ENCODE results near the gene PLET1.
A peak's percentile ranks its signal among the peaks of the same experiment; 100 is the strongest.

Gene PLET1

DNA sequence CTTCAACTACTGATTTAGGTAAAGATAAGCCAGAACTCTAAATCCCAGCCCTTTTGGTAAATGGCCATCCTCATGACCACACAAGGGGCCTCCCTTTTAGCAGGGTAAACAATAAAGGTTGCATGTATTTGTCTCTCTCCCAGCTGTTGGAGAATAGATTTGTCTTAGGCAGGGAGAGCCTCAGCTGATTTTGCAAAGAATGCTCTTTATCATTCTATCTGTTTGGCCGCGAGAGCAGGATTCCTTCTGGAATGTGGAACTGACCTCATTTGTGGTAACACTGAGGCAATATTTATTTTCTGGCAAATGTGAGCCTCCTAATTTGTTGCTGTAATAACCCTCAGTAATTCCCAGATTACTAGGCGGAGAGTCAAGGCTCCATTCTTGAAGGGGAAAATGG lies 19.2 kb downstream of the PLET1 start:
- DNase-seq (ENCODE audit: low read depth in 2 of 2): peak in 1 of 2 experiments; percentile 54

DNA sequence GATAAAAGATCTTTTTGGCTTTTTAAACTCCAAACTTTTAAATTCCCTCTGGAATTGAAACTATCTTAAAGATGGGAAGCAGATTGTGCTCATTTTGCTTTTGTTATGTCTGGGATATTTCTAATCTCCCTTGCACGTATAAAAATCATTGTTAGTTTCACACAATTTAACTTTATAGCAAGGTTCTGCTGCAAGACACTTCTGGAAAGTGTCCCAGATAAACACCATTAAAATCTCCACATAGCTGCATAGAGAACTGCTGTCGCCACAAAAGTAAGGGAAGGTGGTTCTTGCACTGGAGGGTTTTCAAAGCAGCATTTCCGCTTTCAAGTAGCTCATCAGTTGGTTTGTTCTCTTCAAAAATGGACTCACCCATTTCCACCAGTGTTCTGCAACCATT lies 22.6 kb downstream of the PLET1 start:
- no peak for DNase-seq (ENCODE audit: low read depth in 2 of 2)

DNA sequence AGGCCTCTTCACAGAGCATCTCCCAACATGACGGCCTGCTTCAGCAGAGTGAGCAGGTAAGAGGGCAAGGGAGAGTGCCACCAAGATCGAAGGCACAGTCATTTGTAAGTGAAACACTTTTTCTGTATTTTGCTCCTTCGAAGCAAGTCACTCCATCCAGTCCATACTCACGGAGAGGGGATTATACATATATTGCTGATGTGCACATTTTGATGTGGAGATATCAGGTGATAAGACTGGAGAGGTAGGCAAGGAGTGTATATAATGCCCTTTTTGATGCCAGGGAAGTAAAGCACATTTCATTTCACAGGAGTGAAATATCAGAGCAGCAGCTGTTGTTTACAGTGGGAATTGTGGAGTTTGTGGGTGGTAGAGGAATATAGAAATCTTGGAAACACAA lies 23.2 kb downstream of the PLET1 start:
- no peak for DNase-seq (ENCODE audit: low read depth in 2 of 2)

DNA sequence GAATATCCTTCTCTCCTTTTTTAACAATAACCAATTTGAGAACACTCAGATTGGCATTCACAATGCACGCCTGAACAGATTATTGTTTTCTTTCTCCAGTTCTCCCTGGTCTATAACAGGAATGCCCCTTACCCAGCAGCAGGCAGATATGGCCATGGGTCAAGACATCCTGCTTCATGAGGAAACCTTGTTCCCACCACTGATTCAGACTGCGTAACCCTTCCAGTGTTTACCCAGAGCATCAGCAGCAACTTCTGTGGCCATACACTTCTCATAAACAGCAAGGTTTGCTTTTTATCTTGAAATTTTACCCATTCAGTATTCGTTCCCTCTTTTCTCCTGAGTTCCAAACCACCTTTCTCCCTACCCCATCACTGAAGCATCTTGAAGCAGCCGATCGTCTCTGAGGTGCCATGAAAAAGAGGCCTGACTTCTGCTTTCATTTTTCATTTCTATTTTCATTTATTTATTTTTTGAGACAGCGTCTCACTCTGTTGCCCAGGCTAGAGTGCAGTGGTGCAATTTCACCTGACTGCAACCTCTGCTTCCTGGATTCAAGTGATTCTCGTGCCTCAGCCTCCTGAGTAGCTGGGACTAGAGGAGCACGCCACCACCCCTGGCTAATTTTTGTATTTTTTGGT lies 24.8 kb downstream of the PLET1 start:
- DNase-seq (ENCODE audit: low read depth in 2 of 2): no peak

DNA sequence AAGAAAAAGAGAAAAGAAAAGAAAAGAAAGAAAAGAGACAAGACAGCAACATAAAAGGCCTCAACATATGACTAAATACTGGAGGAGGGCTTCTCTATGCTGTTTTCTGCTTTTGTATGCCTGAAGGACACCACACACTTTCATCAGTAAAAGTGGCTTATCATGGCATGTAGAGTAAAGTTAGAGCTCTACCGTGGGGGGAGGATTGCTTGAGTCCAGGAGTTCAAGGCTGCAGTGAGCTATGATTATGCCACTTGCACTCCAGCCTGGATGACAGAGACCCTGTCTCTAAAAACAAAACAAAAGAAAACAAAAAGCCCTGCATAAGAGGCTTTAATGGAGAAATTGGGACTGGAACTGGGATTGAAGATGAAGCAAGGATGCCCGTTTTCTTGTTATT lies 28.7 kb downstream of the PLET1 start:
- no peak for DNase-seq (ENCODE audit: low read depth in 2 of 2)

DNA sequence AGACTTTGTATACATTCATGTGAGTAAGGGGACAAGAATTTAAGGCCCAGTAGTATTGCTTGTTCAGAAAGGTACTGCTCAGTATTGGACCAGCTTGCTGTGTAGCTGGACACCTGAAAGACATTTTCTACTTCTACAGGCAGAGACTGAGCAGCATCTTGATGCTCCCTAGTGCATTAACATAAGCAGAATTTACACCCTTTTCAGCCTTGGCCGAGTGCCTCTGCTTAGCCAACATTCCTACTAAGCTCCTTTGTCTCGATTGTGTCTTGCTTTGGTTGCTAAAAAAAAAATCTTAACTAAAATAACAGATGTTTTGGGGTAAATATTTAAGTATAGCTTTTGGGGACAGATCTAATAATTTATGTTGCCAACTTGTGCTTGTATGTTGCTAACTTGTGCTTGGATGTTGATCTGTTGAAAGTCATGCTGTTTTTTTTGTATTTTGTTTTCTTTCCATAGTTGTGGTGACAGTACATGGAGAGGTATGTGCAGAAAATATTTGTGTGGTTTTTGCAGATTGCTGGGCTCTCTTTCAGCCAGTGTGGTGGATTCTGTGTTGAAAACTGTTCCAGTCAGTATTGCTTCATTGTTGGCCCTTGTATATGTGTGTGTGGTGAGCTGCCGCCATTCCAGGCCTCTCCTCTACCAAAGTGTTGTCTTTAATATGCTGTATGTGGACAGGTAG lies 30.8 kb downstream of the PLET1 start:
- peak; percentile 77 to 78 for DNase-seq (ENCODE audit: low read depth in 2 of 2)

DNA sequence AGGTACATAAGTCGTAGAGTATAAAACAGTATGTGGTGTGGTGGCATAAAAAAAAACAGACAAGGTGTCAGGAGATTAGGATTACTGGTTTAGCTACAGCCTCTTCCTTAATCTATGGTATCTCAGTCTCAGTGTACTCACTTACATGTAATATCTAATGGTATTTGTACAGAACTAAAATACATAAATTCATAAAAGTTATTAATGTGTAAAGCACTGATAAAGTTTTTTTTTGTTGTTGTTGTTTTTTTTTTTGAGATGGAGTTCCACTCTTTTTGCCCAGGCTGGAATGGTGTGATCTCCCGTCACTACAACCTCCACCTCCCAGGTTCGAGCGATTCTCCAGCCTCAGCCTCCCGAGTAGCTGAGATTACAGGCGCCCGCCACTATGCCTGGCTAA lies 31.5 kb downstream of the PLET1 start:
- DNase-seq (ENCODE audit: low read depth in 2 of 2): no peak

DNA sequence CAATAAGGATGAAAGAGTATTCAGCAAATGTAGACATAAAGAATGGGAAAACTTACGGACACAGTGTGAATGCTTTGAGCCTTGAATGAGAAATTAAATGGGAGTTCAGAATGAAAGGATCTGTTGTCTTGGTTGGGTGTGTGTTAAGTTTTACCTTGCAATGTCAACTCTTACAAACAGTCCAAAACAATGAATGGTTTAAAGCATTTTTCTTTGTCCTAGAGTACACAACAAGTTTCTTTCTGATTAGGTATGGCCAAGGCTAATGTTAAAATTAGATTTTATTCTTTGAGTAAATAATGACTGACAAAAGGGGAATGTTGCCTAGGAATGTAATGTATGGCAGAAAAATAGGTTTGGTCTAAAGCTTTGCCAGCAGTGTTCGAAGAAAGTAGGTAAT lies 32.0 kb downstream of the PLET1 start:
- DNase-seq (ENCODE audit: low read depth in 2 of 2): no peak

DNA sequence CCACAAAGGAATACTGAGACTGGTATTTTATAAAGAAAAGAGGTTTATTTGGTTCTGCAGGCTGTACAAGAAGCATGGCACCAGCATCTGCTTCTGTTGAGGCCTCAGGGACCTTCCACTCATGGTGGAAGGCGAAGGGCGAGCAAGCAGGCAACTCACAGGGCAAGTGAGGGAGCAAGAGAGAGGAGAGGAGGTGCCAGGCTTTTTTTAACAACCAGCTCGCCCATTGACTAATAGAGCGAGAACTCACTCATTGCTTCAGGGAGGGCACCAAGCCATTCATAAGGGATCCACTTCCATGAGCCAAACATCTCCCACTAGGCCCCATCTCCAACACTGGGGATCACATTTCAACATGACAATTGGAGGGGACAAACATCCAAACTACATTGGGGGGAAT lies 33.2 kb downstream of the PLET1 start:
- no peak for DNase-seq (ENCODE audit: low read depth in 2 of 2)

DNA sequence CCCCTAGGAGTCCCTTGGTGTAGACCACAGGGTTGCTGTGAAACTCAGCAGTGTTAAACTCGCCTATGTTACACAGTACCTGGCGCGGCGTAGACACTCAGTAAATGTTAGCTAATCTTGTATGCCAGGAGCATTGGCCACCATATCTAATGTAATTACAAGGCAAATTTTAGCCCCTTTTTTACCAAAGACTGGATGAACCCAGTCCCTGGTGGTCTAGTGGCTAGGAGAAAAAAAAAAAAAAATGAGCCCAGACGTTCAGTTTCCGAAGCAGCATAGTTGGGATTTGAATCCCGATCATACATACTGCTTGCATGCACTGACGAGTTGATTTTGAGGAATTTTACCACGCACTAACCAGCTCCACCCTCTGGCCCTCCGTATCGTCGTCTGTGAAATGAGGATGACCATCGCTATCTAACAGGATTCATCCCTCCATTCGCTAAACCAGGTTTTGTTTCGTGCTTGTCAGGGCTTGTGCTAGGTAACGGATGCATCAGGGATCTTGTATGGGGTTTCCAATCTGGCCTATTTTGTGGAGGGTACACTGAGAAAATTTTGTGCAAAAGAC lies 33.7 kb downstream of the PLET1 start:
- no peak for DNase-seq (ENCODE audit: low read depth in 2 of 2)

DNA sequence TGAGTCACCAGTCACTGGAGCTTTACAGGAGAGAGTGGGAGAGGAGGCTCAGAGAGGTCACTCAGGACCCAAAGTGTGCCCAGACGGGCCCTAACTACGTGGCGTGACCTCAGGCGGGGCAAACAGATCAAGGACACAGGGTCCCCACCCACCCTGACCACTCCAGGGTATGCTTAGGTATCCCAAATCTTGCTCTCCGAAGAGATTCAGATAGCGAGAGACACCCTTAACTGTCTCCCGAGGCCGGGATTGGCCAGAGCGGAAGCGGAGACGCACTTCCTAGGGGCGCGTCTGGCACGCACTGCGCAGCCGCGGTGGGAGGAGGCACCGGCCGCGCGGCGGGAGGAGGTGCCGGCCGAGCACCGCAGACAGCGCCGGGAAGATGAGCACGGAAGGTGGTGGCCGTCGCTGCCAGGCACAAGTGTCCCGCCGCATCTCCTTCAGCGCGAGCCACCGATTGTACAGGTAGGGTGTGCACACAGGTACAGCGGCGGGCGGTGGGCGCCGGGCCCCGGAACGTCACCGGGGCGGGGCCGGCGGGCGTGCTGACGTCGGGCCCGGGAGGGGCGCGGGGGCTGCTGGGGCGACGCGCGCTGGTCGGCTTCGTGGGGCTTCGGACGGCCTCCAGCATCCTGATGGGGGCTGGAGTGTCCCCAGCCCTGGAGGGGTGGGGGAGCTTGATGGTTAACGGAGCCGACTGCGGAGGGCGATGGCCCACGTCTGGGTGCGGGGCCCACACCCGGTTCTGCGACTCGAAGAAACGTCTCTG lies 34.4 kb downstream of the PLET1 start, which contains the start of gene PTS:
PTS (plus strand) TSS at position 367 of the 769 bp plus-strand sequence; CDS start at position 383, 16 bp downstream.
- DNase-seq (ENCODE audit: low read depth in 2 of 2): peak in 1 of 2 experiments; percentile 62

DNA sequence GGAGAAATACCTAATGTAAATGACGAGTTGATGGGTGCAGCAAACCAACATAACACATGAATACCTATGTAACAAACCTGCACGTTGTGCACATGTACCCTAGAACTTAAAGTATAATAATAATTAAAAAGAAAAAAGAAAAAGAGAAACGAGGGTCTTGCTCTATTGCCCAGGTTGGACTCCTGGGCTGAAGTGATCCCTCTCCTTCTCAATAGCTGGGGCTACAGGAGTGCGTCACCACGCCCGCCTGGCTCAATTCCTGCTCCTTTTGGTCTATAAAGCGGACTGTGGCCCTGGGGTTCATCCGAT lies 35.0 kb downstream of the PLET1 start:
- no peak for DNase-seq (ENCODE audit: low read depth in 2 of 2)

DNA sequence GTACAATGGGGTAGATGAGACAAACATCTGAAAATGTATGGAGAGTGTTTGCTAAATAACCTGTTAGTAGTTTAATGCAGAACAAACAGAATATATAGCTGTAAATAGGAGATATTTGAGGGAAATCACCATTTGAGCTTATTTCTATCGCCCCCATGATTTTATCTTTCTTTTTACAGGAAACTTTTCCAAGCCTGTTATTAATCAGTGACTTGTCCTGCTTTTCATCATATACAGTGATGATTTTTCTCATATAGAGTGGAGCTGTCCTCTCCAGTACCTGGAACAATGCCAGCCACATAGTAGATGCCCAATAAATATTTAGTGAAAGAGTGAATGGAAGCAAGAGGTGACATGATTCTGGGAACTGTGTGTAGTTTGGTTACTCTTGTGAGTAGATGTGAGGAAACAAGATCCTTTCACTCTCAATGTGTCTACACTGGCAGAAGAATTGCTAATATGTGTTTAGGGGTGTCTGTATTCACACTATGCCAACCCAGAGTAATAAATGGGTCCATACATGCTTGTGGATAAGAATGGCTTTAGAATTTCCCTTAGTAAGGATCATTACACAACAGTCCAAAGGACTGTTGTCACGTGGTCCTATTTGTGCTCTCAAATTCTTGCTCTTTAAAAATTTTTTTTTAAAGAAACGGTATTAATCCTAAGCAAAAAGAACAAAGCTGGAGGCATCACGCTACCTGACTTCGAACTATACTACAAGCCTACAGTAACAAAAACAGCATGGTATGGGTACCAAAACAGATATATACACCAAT lies 36.7 kb downstream of the PLET1 start:
- DNase-seq (ENCODE audit: low read depth in 2 of 2): no peak

DNA sequence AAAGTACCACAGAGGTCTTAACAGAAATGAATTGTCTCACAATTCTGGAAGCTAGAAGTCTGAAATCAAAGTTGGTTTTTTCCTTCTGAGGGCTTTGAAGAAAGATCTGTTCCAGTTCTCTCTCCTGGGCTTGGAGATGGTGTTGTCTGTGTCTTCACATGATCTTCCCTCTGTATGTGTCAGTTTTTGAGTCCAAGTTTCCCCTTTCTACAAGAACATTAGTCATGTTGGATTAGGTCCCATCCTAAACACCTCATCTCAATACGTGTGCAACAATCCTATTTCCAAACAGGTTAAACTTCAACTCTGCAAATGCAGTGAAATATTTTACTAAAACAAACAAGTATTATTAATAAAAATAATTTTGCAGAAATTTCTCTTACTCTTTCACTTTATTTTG lies 37.5 kb downstream of the PLET1 start:
- no peak for DNase-seq (ENCODE audit: low read depth in 2 of 2)

DNA sequence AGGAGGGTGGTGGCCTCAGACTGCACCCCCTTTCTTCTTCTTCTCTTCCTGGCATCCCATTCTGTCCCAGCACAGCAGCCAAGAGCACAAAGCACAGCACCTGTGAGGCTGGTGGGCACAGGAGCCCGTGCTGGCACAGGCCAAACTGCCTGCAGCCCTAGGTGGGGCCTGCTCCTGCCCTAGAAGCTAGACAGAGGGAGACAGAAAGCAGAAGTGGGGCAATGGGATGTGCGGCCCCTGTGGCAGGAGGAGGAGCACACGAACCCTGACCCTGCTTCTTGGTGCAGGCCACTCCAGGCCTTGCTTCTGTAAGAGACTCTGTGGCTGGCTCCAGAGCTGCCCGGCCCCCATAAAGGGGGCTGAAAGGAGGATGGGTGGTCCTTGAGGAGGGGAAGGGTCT lies 38.4 kb downstream of the PLET1 start:
- no peak for DNase-seq (ENCODE audit: low read depth in 2 of 2)

DNA sequence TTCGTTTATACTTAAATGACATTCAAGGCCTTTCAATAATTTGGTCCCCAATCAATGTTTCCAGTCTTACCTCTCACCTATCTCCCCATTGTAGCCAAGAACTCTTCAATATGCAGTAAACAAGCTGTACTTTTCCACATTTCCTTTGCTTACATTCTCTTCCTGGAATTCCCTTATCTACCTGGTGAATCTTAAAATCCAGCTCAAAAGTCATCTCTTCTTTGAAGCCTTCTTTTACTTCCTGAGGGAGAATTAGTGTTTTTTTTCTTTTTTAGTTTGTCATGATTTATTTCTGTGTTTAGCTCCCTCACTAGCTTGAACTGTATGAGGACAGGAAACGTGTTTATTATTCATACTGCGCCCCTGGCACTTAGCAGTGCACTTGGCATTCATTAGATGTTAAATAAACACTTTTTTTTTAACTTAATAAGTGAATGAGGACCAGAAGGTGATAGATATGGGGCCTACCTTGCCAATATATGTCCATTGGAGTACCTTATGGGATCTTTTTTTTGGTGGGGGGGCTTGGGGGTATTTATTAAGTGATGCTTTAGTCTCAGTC lies 39.3 kb downstream of the PLET1 start:
- DNase-seq (ENCODE audit: low read depth in 2 of 2): no peak

DNA sequence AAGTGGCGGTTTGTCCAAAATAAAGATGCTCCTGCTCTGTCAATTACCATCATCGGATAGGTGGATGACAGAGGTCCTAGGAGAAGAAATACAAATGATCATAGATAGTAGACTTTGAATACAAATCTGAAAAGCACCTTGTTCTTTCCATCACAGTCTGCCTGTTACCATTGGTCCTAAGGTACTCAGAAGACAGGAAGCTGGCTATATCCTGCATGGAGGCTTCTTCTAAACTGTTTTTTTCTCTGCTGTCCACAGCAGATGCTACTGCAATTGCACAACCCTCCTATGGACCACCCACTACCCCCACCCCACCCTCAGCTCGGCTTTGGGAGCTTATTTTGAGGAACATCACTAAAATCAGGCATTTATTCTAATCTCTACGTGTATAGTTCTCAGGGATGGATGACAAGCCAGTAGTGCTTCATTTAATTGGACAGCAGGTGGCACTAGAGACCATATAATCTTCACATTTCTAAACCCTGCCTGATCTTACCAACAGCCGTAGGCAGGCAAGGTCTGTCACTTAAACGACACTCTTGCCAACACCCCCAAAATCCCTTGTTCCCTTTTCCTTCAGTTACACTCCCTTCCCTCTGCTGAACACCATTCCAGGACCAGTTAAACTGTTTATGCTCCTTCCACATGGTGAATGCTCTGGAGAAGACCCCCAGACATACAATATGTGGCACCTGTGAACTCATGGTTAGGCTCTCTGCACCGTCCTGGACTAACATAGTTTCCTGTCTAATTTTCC lies 41.0 kb downstream of the PLET1 start:
- DNase-seq (ENCODE audit: low read depth in 2 of 2): peak in 1 of 2 experiments; percentile 36

DNA sequence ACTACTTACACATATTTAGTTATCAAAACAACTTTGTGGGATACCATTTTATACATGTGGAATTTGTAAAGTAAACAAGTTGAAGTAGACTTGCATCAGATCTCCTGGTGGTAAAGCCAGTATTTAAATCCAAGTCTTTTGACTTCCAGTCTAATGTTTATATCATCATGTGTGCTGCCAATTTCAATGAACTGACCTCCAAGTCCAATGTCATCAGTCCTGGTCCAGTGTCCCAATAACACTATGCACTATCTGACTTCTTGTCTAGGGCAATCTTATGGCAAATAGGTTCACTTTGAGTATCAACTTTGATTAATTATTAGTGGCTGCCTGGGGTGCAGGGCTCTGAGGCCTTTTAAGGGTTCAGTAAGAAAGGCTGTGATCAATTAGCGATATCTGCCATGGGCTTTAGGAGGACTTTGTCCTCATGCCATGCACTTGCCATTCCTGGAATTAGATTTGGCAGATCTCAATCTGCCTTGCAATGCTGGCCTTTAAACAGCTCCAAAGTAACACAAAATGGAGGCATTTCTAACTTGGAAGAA lies 44.0 kb downstream of the PLET1 start:
- DNase-seq (ENCODE audit: low read depth in 2 of 2): no peak

DNA sequence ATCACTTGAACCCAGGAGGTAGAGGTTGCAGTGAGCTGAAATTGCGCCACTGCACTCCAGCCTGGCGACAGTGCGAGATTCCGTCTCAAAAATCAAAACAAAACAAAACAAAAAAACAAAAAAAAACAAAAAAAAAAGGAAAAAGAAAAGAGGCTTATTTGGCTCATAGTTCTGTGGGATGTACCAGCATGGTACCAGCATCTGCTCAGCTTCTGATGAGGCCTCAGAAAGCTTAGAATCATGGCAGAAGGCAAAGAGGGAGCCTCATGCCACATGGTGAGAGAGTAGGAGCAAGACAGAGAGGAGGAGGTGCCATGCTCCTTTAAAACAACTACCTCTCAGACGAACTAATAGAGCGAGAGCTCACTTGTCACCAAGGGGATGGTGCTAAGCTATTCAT lies 45.0 kb downstream of the PLET1 start:
- DNase-seq (ENCODE audit: low read depth in 2 of 2): no peak

DNA sequence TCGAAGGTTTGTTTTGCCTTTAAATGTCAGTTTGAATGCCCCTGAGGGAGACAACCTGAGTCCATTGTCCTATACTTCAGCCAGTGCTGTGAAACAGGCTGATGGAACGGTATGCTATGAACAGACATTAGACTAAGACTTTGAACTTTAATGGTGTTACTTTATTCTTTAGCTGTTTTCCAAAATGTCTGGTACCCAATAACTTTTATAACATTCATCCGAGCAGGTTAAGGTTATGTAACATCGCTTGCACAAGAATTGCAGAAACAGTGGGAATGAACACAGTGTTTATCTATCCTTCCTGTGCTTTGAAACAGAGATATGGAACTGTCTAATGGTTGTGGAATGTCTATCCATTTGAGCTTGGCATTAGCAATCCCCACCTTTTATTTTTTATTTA lies 46.9 kb downstream of the PLET1 start:
- no peak for DNase-seq (ENCODE audit: low read depth in 2 of 2)

DNA sequence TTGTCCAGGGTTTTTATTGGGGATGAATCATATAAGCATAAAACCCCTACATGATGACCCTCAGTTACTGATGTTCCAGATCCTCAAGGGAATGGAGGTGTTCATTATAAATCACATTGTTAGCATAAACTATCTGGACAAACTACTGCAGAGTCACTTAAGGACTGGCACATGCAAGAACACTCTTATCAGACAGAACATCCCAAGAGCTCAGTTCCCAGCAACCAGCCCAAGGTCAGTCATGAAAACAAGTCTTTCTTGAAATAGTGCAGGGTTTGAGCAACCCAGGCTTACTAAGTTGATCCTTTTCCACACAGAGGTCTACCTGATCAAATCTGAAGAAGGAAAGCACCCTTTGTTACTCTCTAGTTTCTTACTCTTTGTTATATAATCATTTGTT lies 48.0 kb downstream of the PLET1 start:
- DNase-seq (ENCODE audit: low read depth in 2 of 2): no peak

Measured in fibroblast of skin of left biceps (primary cell).